Activated T-cell treated with anti-CD3 and anti-CD28 coated beads for 48 hours (primary cell): ENCODE data around the gene ADGRV1.

Experiments
- DNase-seq: peaks from one replicate; pipeline ENCODE4 v3.0.0-alpha.2; 2020; ENCODE audit warnings: low read depth

ADGRV1 gene

GRCh38 chr5:91207248-91207647 lies 648.7 kb downstream of the ADGRV1 start:
- no peak for DNase-seq

- DNase-seq, result no peak
These were observed 653.6 kb downstream of the ADGRV1 start for GRCh38 chr5:91211997-91212713.

GRCh38 chr5:91212714-91213092 lies 654.1 kb downstream of the ADGRV1 start:
- no peak for DNase-seq
